Measurements from ENCODE around the gene HIPK3.
A peak's percentile ranks its signal among the peaks of the same experiment; 100 is the strongest.

The HIPK3 gene

GRCh38 chr11:33377412-33378370 lies 120.5 kb downstream of the HIPK3 start:
- DNase-seq: no peak
- in situ Hi-C loops (cut with MboI; ENCODE audit: low pct_unique_long_range_greater_than_20kb, low sequenced_read_pairs): no loop called here

- in situ Hi-C loops (cut with MboI; ENCODE audit: low pct_unique_long_range_greater_than_20kb, low sequenced_read_pairs): no loop called here
- no peak for DNase-seq
These were observed 122.8 kb downstream of the HIPK3 start for GRCh38 chr11:33379947-33380346.

- DNase-seq: no peak
- in situ Hi-C loops (cut with MboI; ENCODE audit: low pct_unique_long_range_greater_than_20kb, low sequenced_read_pairs): no loop called here
These were observed 126.1 kb downstream of the HIPK3 start for GRCh38 chr11:33383075-33383919.

- in situ Hi-C loops (cut with MboI; ENCODE audit: low pct_unique_long_range_greater_than_20kb, low sequenced_read_pairs): no loop called here
- DNase-seq: no peak
These were observed 126.7 kb downstream of the HIPK3 start for GRCh38 chr11:33383920-33384209.

GRCh38 chr11:33384220-33384619 lies 127.0 kb downstream of the HIPK3 start:
- in situ Hi-C loops (cut with MboI; ENCODE audit: low pct_unique_long_range_greater_than_20kb, low sequenced_read_pairs): no loop called here

GRCh38 chr11:33387581-33387980 lies 130.4 kb downstream of the HIPK3 start:
- in situ Hi-C loops (cut with MboI; ENCODE audit: low pct_unique_long_range_greater_than_20kb, low sequenced_read_pairs): no loop called here
- peak; percentile 63 for DNase-seq

More at GRCh38 chr11:33384220-33384619, 127.0 kb downstream of the HIPK3 start:
- DNase-seq: no peak

- in situ Hi-C loops (cut with MboI; ENCODE audit: low pct_unique_long_range_greater_than_20kb, low sequenced_read_pairs): no loop called here
- DNase-seq: peak; percentile 76
These were observed 130.8 kb downstream of the HIPK3 start for GRCh38 chr11:33387996-33388395.

GRCh38 chr11:33388793-33389525 lies 131.8 kb downstream of the HIPK3 start:
- DNase-seq: no peak
- in situ Hi-C loops (cut with MboI; ENCODE audit: low pct_unique_long_range_greater_than_20kb, low sequenced_read_pairs): no loop called here

GRCh38 chr11:33389635-33390034 lies 132.5 kb downstream of the HIPK3 start:
- in situ Hi-C loops (cut with MboI; ENCODE audit: low pct_unique_long_range_greater_than_20kb, low sequenced_read_pairs): no loop called here
- no peak for DNase-seq

- in situ Hi-C loops (cut with MboI; ENCODE audit: low pct_unique_long_range_greater_than_20kb, low sequenced_read_pairs): no loop called here
- DNase-seq: no peak
These were observed 134.0 kb downstream of the HIPK3 start for GRCh38 chr11:33390944-33391892.

- in situ Hi-C loops (cut with MboI; ENCODE audit: low pct_unique_long_range_greater_than_20kb, low sequenced_read_pairs): no loop called here
- no peak for DNase-seq
These were observed 134.7 kb downstream of the HIPK3 start for GRCh38 chr11:33391893-33392251.

- DNase-seq: no peak
- in situ Hi-C loops (cut with MboI; ENCODE audit: low pct_unique_long_range_greater_than_20kb, low sequenced_read_pairs): no loop called here
These were observed 137.4 kb downstream of the HIPK3 start for GRCh38 chr11:33394431-33395109.

GRCh38 chr11:33396361-33396760 lies 139.2 kb downstream of the HIPK3 start:
- DNase-seq: no peak
- in situ Hi-C loops (cut with MboI; ENCODE audit: low pct_unique_long_range_greater_than_20kb, low sequenced_read_pairs): no loop called here

- no peak for DNase-seq
- in situ Hi-C loops (cut with MboI; ENCODE audit: low pct_unique_long_range_greater_than_20kb, low sequenced_read_pairs): no loop called here
These were observed 142.2 kb downstream of the HIPK3 start for GRCh38 chr11:33399421-33399820.

GRCh38 chr11:33402066-33402465 lies 144.9 kb downstream of the HIPK3 start:
- DNase-seq: no peak
- in situ Hi-C loops (cut with MboI; ENCODE audit: low pct_unique_long_range_greater_than_20kb, low sequenced_read_pairs): no loop called here

GRCh38 chr11:33403344-33403743 lies 146.2 kb downstream of the HIPK3 start:
- in situ Hi-C loops (cut with MboI; ENCODE audit: low pct_unique_long_range_greater_than_20kb, low sequenced_read_pairs): no loop called here
- DNase-seq: no peak

- in situ Hi-C loops (cut with MboI; ENCODE audit: low pct_unique_long_range_greater_than_20kb, low sequenced_read_pairs): no loop called here
- no peak for DNase-seq
These were observed 148.8 kb downstream of the HIPK3 start for GRCh38 chr11:33405834-33406602.

Data from KBM-7 (cell line).